Mammary epithelial cell (primary cell): Measurements from ENCODE around the gene LYPD6B.

ENCODE experiments used
- CTCF ChIP-seq, 2 donors: IDR thresholded peaks in 1 of 2; conservative IDR thresholded peaks in 1 of 2; 2 replicates each; pipeline ENCODE4 v1.5.1; 2011 to 2012; ENCODE audit warnings: inconsistent platforms in 2 of 2, low read length in 2 of 2, mild to moderate bottlenecking in 2 of 2, control low read depth in 1 of 2, low read depth in 1 of 2; ENCODE audit not compliant: insufficient read depth in 1 of 2; ENCODE audit errors: extremely low read depth in 1 of 2
- EZH2 ChIP-seq: IDR thresholded peaks from 2 replicates; pipeline ENCODE4 v1.6.1; 2012; ENCODE audit warnings: low read length, inconsistent platforms, borderline replicate concordance

GRCh38 chr2:149055751-149056150 is 17.3 kb downstream of the LYPD6B start:
- TF ChIP-seq CTCF (conservative IDR thresholded peaks at IDR 0.05 in 1 of 2, IDR thresholded peaks at IDR 0.05 in 1 of 2; ENCODE audit: extremely low read depth in 1 of 2, insufficient read depth in 1 of 2, low read depth in 1 of 2, low read length in 2 of 2) (no peak), EZH2 (no peak)
